HepG2 (cell line): ENCODE data around the gene ZKSCAN3.

Experiments used
- SRF ChIP-seq: IDR thresholded peaks from 2 replicates; pipeline ENCODE4 v1.6.1; 2011; ENCODE audit warnings: mild to moderate bottlenecking, low read depth, low read length, moderate library complexity
- TF ChIP-seq, protein P1 (sequence below): IDR thresholded peaks from 2 replicates; pipeline ENCODE4 v1.6.1; 2012; ENCODE audit warnings: inconsistent platforms

DNA sequence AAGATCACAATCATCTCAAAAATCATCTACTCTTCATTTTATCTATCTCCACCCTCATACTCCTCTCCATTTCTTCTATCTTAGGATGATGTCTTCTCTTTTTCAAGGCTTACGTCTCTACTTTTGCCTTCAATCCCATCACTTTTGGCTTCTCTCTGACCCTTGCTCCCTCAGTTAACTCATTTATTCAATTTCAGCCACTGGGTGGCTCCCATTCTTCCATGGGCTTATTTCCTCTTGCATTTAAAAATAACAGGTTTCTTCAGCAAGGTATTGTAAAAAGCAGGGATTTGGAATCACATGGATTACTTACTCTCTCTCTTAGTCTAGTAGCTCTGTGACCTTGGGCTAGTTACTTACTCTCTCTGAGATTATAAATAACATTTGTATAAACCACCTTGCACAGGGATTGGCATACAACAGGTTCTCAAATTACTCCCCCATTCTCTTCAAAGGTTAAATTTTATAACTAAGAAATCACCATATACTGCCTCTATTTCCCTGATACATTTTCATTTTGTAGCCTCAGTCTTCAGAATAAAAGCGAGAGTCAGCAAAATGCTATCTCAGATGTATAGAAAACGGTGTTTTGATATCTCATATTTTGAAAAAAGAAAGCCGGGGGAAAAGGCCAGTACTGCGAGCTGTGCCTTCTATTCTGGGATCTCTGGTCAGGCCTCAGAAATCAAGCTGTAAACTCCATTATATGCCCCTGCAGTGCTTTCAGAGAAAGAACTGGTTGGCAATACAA lies 44.3 kb downstream of the ZKSCAN3 start:
- TF ChIP-seq, protein P1, sequence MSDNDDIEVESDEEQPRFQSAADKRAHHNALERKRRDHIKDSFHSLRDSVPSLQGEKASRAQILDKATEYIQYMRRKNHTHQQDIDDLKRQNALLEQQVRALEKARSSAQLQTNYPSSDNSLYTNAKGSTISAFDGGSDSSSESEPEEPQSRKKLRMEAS = no peak
- no peak for TF ChIP-seq SRF
